Breast epithelium (tissue), 4 donors: Measurements from ENCODE around the gene CBX6. TPM values are rescaled to one million over a fixed set of nuclear protein-coding genes. Genes with fewer than 3 reads are reported as not detected.

Source experiments
- DNase-seq, 2 donors: peaks; one replicate each; pipeline ENCODE4 v3.0.0-alpha.2; 2019; ENCODE audit warnings: low spot score in 2 of 2
- H3K27ac ChIP-seq, 2 donors: fragments of 200-600 bp; sonication (generic) in 1 of 2; one replicate each; pipeline ENCODE4 v1.5.1; 2016 to 2019; ENCODE audit warnings: mild to moderate bottlenecking in 1 of 2
- H3K27me3 ChIP-seq, 2 donors: fragments of 200-600 bp; sonication (generic) in 1 of 2; one replicate each; pipeline versions ENCODE4 v1.5.1 to v1.6.0; 2017 to 2019; ENCODE audit warnings: control low read depth in 1 of 2, mild to moderate bottlenecking in 1 of 2
- H3K36me3 ChIP-seq: fragments of 200-600 bp; one replicate; pipeline ENCODE4 v1.5.1; 2019
- H3K4me1 ChIP-seq, 2 donors: fragments of 200-600 bp; sonication (generic); one replicate each; pipeline ENCODE4 v1.5.1; 2016 to 2019; ENCODE audit warnings: control low read depth in 1 of 2
- H3K4me3 ChIP-seq, 3 donors: fragments of 200-600 bp; sonication (generic); 1 replicate in 2 of 3; 2 replicates in 1 of 3; pipeline ENCODE4 v1.5.1; 2016 to 2019; ENCODE audit warnings: mild to moderate bottlenecking in 3 of 3, moderate library complexity in 2 of 3
- H3K9me3 ChIP-seq, 2 donors: fragments of 200-600 bp; sonication (generic) in 1 of 2; one replicate each; pipeline ENCODE4 v1.5.1; 2016 to 2019; ENCODE audit warnings: control low read depth in 1 of 2
- CTCF ChIP-seq, 3 donors: fragments of 450-650 bp; IDR thresholded peaks; one replicate each; pipeline ENCODE4 v1.5.1; 2016 to 2017; ENCODE audit warnings: antibody characterized with exemption in 3 of 3, mild to moderate bottlenecking in 3 of 3, moderate library complexity in 3 of 3
- POLR2A ChIP-seq: fragments of 450-650 bp; IDR thresholded peaks from one replicate; pipeline ENCODE4 v1.6.1; 2016; ENCODE audit warnings: antibody characterized with exemption, mild to moderate bottlenecking, moderate library complexity
- POLR2AphosphoS5 ChIP-seq, 3 donors: sonication (generic); formaldehyde crosslinking; IDR thresholded peaks; one replicate each; pipeline ENCODE4 v1.6.1; 2017; ENCODE audit warnings: antibody characterized with exemption in 3 of 3
- intact Hi-C: fragments of 100-400 bp; cut with DNase I; formaldehyde crosslinking; loops from one replicate; pipeline ENCODE4 v1.15.1; 2023; ENCODE audit warnings: low total_unique reads
- total RNA-seq, 3 donors: library from RNA; depleted of rRNA; stranded (reverse); fragments of >200 nt; gene quantifications; one replicate each; pipeline ENCODE4 v1.1.0, GENCODE V29; 2016

Gene CBX6
- total RNA-seq, 3 donors from 2014 or later: 20.2 to 34.7 (median 25.9) TPM

- TF ChIP-seq POLR2AphosphoS5 (IDR thresholded peaks at IDR 0.05) (no peak), CTCF (IDR thresholded peaks at IDR 0.05) (no peak), POLR2A (no peak)
- Histone ChIP-seq H3K27me3 (no peaks in the 10 kb centered on the region), H3K36me3 (no peaks in the 10 kb centered on the region), H3K9me3 (no peaks in the 10 kb centered on the region), H3K4me3 (no peak overlapping the region), H3K4me1 (peaks cover 10 to 15% of the 10 kb centered on the region in 2 donors), H3K27ac (no peak overlapping the region)
- no peak for DNase-seq
- intact Hi-C loops: loop anchor here (10.0 kb wide), 1 partner anchor 123 kb away; the partner anchor contains the start of gene APOBEC3B
Observed at GRCh38 chr22:38861927-38862326, 10.1 kb downstream of the CBX6 start.

GRCh38 chr22:38861170-38861876, 10.7 kb downstream of the CBX6 start:
- TF ChIP-seq POLR2AphosphoS5 (IDR thresholded peaks at IDR 0.05): no peak
- TF ChIP-seq CTCF (IDR thresholded peaks at IDR 0.05): peak in 1 of 3 donors; percentile 12
- intact Hi-C loops: loop anchor here (10.0 kb wide), 1 partner anchor 123 kb away; the partner anchor contains the start of gene APOBEC3B
- Histone ChIP-seq H3K4me1 (peaks cover 10 to 15% of the 10 kb centered on the region in 2 donors), H3K9me3 (no peaks in the 10 kb centered on the region), H3K36me3 (no peaks in the 10 kb centered on the region), H3K27ac (no peak overlapping the region), H3K4me3 (no peak overlapping the region), H3K27me3 (no peaks in the 10 kb centered on the region)
- no peak for DNase-seq

GRCh38 chr22:38860283-38861169, 11.5 kb downstream of the CBX6 start:
- Histone ChIP-seq H3K9me3 (no peaks in the 10 kb centered on the region), H3K4me1 (peaks cover 10 to 13% of the 10 kb centered on the region in 2 donors), H3K27ac (no peak overlapping the region), H3K4me3 (no peak overlapping the region), H3K36me3 (no peaks in the 10 kb centered on the region), H3K27me3 (no peaks in the 10 kb centered on the region)
- intact Hi-C loops: loop anchor here (10.0 kb wide), 1 partner anchor 124 kb away; the partner anchor contains the start of gene APOBEC3B
- TF ChIP-seq CTCF (IDR thresholded peaks at IDR 0.05): no peak
- TF ChIP-seq POLR2A: no peak
- no peak for TF ChIP-seq POLR2AphosphoS5 (IDR thresholded peaks at IDR 0.05)
- no peak for DNase-seq

- intact Hi-C loops: loop anchor here (10.0 kb wide), 1 partner anchor 125 kb away; the partner anchor contains the start of gene APOBEC3B
- Histone ChIP-seq H3K4me3 (no peak overlapping the region), H3K4me1 (peaks cover 3 to 6% of the 10 kb centered on the region in 2 donors), H3K9me3 (no peaks in the 10 kb centered on the region), H3K36me3 (no peaks in the 10 kb centered on the region), H3K27ac (no peak overlapping the region), H3K27me3 (no peaks in the 10 kb centered on the region)
- DNase-seq: no peak
- TF ChIP-seq POLR2AphosphoS5 (IDR thresholded peaks at IDR 0.05) (no peak), CTCF (IDR thresholded peaks at IDR 0.05) (no peak), POLR2A (no peak)
Observed at GRCh38 chr22:38859581-38860282, 12.3 kb downstream of the CBX6 start.
